ENCODE results near the gene TM4SF4. TPM values are rescaled to one million over a fixed set of nuclear protein-coding genes. Genes with fewer than 3 reads are reported as not detected.

Gene TM4SF4
- total and polyA plus RNA-seq, 2 donors (not counting 1 experiment from before 2014, with no cell fraction given): 1.7 TPM

GRCh38 chr3:149462581-149463011 lies 11.9 kb upstream of the TM4SF4 start:
- H3K27ac ChIP-seq (ENCODE audit: insufficient read depth, low read length): no peak overlapping the region
- TF ChIP-seq EZH2 (IDR thresholded peaks at IDR 0.05; ENCODE audit: low read length, missing control alignments): no peak
- TF ChIP-seq CTCF (conservative IDR thresholded peaks at IDR 0.05 in 1 of 2, IDR thresholded peaks at IDR 0.05 in 1 of 2; ENCODE audit: low read depth in 1 of 2, low read length in 2 of 2): no peak
- H2AFZ ChIP-seq (ENCODE audit: low read length): no peak overlapping the region

GRCh38 chr3:149463921-149464320 lies 10.6 kb upstream of the TM4SF4 start:
- Histone ChIP-seq H3K27me3 (ENCODE audit: control insufficient read depth, insufficient read depth, low read length) (no peaks in the 10 kb centered on the region), H3K79me2 (ENCODE audit: control insufficient read depth, insufficient read depth, low read length) (no peaks in the 10 kb centered on the region), H3K4me2 (ENCODE audit: extremely low read depth, insufficient read depth, low read length) (no peak overlapping the region), H3K36me3 (ENCODE audit: control insufficient read depth, insufficient read depth, low read length) (no peaks in the 10 kb centered on the region), H3K27ac (ENCODE audit: insufficient read depth, low read length) (no peak overlapping the region), H3K9ac (ENCODE audit: insufficient read depth, low read length) (no peak overlapping the region), H3K9me3 (ENCODE audit: control insufficient read depth, insufficient read depth, low read depth, low read length) (no peaks in the 10 kb centered on the region), H3K4me3 (replicated peaks in 1 of 4; ENCODE audit: control extremely low read depth in 1 of 4, insufficient read depth in 1 of 4, low read depth in 3 of 4, low read length in 4 of 4) (no peak overlapping the region), H4K20me1 (ENCODE audit: control insufficient read depth, extremely low read depth, insufficient read depth, low read length) (no peaks in the 10 kb centered on the region), H3K4me1 (ENCODE audit: control insufficient read depth, extremely low read depth, insufficient read depth, low read length) (peaks cover 17% of the 10 kb centered on the region), H2AFZ (ENCODE audit: low read length) (no peak overlapping the region)
- no peak for DNase-seq (ENCODE audit: low read depth in 2 of 2)
- no peak for TF ChIP-seq CTCF (conservative IDR thresholded peaks at IDR 0.05 in 1 of 2, IDR thresholded peaks at IDR 0.05 in 1 of 2; ENCODE audit: low read depth in 1 of 2, low read length in 2 of 2)
- TF ChIP-seq EZH2 (IDR thresholded peaks at IDR 0.05; ENCODE audit: low read length, missing control alignments): no peak

More at GRCh38 chr3:149462581-149463011, 11.9 kb upstream of the TM4SF4 start:
- Histone ChIP-seq H3K27me3 (ENCODE audit: control insufficient read depth, insufficient read depth, low read length) (no peaks in the 10 kb centered on the region), H3K4me2 (ENCODE audit: extremely low read depth, insufficient read depth, low read length) (no peak overlapping the region), H3K4me1 (ENCODE audit: control insufficient read depth, extremely low read depth, insufficient read depth, low read length) (peaks cover 14% of the 10 kb centered on the region), H3K9me3 (ENCODE audit: control insufficient read depth, insufficient read depth, low read depth, low read length) (no peaks in the 10 kb centered on the region), H3K79me2 (ENCODE audit: control insufficient read depth, insufficient read depth, low read length) (no peaks in the 10 kb centered on the region), H3K4me3 (replicated peaks in 1 of 4; ENCODE audit: control extremely low read depth in 1 of 4, insufficient read depth in 1 of 4, low read depth in 3 of 4, low read length in 4 of 4) (no peak overlapping the region), H3K9ac (ENCODE audit: insufficient read depth, low read length) (no peak overlapping the region), H3K36me3 (ENCODE audit: control insufficient read depth, insufficient read depth, low read length) (no peaks in the 10 kb centered on the region), H4K20me1 (ENCODE audit: control insufficient read depth, extremely low read depth, insufficient read depth, low read length) (no peaks in the 10 kb centered on the region)
- DNase-seq (ENCODE audit: low read depth in 2 of 2): peak in 1 of 2 donors; percentile 73

GRCh38 chr3:149464542-149465328 lies 9.8 kb upstream of the TM4SF4 start:
- Histone ChIP-seq H3K9ac (ENCODE audit: insufficient read depth, low read length) (no peak overlapping the region), H3K27ac (ENCODE audit: insufficient read depth, low read length) (peak overlapping the region; percentile 74), H2AFZ (ENCODE audit: low read length) (no peak overlapping the region), H3K79me2 (ENCODE audit: control insufficient read depth, insufficient read depth, low read length) (no peaks in the 10 kb centered on the region), H3K9me3 (ENCODE audit: control insufficient read depth, insufficient read depth, low read depth, low read length) (no peaks in the 10 kb centered on the region), H3K4me2 (ENCODE audit: extremely low read depth, insufficient read depth, low read length) (no peak overlapping the region), H3K27me3 (ENCODE audit: control insufficient read depth, insufficient read depth, low read length) (no peaks in the 10 kb centered on the region), H3K4me1 (ENCODE audit: control insufficient read depth, extremely low read depth, insufficient read depth, low read length) (peaks cover 17% of the 10 kb centered on the region), H3K4me3 (replicated peaks in 1 of 4; ENCODE audit: control extremely low read depth in 1 of 4, insufficient read depth in 1 of 4, low read depth in 3 of 4, low read length in 4 of 4) (no peak overlapping the region), H3K36me3 (ENCODE audit: control insufficient read depth, insufficient read depth, low read length) (no peaks in the 10 kb centered on the region), H4K20me1 (ENCODE audit: control insufficient read depth, extremely low read depth, insufficient read depth, low read length) (no peaks in the 10 kb centered on the region)
- no peak for TF ChIP-seq EZH2 (IDR thresholded peaks at IDR 0.05; ENCODE audit: low read length, missing control alignments)
- TF ChIP-seq CTCF (conservative IDR thresholded peaks at IDR 0.05 in 1 of 2, IDR thresholded peaks at IDR 0.05 in 1 of 2; ENCODE audit: low read depth in 1 of 2, low read length in 2 of 2): no peak
- DNase-seq (ENCODE audit: low read depth in 2 of 2): no peak
